GM12873 (cell line): Measurements from ENCODE around the gene KAZN.

Experiments used
- TF ChIP-seq, protein P1 (sequence below): IDR thresholded peaks from 2 replicates; pipeline ENCODE4 v1.5.1; 2012; ENCODE audit warnings: low read depth, mild to moderate bottlenecking, moderate library complexity, low read length, control low read depth; ENCODE audit not compliant: insufficient read depth; ENCODE audit errors: missing control alignments

Gene KAZN

DNA sequence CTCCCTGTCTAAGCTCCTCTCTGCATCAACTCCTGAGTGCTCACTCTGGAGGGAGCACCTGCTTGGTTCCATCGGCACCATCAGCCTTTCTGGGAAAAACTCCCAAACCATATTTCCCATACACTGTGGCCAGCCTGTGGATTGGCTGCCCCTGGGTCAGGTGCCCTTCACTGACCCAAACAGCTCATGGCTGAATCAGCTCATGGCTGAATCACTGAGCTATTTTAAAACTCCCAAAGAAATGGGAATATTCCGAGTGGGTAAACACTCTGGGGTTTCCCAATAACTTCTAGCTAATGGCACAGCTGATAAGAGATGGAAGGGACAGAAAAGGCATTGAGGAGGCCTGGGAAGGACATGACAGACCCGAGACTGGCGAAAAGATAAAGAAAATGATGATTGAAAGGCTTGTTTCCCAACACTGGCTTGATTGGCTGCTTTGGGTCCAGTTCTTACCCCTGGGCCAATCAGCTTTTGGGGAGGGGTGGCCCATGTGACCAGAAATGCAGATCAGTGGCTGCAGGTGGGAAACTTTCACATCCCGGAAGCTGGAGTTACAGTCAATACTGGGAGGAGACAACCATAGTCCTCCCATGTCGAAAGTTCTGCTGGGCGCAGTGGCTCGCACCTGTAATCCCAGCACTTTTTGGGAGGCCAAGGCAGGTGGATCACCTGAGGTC lies 37.3 kb upstream of the KAZN start:
- TF ChIP-seq, protein P1, sequence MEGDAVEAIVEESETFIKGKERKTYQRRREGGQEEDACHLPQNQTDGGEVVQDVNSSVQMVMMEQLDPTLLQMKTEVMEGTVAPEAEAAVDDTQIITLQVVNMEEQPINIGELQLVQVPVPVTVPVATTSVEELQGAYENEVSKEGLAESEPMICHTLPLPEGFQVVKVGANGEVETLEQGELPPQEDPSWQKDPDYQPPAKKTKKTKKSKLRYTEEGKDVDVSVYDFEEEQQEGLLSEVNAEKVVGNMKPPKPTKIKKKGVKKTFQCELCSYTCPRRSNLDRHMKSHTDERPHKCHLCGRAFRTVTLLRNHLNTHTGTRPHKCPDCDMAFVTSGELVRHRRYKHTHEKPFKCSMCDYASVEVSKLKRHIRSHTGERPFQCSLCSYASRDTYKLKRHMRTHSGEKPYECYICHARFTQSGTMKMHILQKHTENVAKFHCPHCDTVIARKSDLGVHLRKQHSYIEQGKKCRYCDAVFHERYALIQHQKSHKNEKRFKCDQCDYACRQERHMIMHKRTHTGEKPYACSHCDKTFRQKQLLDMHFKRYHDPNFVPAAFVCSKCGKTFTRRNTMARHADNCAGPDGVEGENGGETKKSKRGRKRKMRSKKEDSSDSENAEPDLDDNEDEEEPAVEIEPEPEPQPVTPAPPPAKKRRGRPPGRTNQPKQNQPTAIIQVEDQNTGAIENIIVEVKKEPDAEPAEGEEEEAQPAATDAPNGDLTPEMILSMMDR = no peak

DNA sequence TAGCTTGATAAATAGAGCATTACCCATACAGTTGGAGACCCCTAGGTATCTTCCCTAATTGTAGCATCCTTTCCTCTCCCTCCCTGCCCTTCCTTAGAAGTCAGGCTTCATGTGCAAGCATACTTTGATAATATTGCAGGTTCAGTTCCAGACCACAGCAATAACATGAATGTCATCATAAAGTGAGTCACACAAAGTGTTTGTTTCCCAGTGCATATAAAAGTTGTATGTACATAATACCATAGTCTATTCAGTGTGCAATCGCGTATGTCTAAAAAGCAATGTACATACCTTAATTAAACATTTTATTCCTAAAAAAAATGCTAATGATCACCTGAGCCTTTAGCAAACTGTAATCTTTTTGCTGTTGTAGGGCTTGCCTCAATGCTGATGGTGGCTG lies 33.4 kb upstream of the KAZN start:
- TF ChIP-seq, protein P1 = no peak

DNA sequence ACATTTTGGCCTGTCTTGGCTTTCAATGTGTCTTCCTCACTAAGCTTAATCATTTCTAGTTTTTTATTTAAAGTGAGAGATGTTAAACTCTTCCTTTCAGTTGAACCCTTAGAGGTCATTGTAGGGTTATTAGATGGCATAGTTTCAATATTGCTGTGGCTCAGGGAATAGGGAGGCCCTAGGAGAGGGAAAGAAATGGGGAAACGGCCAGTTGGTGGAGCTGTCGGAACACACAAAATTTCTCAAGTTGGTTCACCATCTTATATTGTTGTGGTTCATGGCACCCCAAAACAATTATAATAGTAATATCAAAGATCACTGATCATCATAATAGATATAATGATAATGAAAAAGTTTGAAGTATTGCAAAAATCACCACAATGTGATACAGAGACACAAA lies 31.4 kb upstream of the KAZN start:
- TF ChIP-seq, protein P1 = peak; percentile 13

DNA sequence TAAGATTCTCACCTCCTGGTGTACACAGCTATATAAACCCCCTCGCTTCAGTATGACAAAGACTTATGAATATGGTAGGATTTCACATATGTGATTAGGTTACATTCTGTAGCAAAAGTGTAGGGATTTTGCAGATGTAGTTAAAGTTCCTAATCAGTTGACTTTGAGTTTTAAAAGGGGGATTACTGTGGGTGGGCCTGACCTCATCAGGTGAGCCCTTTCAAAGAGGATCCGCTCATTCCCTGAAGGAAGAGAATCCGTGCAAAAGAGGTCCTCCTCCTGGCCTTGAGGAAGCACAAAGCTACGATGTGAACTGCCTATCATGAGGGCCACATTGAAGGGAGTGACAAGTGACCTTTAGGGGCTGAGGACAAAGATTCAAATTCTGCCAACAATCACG lies 30.6 kb upstream of the KAZN start:
- TF ChIP-seq, protein P1 = no peak

DNA sequence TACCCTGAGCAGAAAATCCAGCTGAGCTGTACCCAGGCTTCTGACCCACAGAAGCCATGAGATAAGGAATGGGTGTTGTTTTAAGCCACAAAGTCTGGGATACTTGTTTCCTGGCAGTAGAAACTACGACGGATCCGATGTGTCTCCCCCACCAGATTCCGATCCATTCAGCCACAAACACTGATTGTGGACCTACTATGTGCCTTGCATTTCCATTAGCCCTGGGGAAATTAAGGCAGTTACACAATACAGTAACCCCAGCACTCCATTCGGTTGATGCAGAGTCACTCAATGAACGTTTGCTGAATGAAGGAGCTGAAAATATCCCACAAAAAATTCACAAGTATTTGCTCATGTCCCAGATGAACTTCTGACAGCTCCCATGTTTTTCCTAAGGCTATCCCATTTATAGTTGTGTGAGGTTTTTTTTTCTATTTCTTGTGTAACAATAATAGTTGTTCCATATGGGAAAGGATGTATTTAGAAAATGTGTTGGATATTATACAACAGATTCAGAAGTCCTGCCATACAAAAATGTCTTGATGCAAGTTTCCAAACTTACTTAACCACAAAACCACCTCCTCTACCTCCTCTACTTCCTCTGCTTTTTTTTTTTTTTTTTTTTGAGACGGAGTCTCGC lies 29.6 kb upstream of the KAZN start:
- TF ChIP-seq, protein P1 = no peak

DNA sequence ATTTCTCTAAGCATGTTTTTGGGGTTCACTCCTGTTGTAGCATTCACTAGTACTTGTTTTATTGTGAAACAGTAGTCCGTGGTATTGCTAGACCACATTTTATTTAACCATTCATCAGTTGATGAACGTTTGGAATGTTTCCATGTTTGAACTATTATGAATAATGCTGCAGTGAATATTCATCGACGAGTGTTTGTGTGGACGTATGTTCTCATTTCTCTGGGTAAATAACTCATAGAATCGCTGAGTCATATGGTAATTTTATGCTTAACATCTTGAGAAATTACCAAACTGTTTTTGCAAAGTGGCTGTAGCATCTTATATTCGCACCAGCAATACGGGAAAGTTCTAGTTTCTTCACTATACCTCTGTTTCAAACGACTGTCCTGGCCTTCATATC lies 28.0 kb upstream of the KAZN start:
- TF ChIP-seq, protein P1 = no peak

DNA sequence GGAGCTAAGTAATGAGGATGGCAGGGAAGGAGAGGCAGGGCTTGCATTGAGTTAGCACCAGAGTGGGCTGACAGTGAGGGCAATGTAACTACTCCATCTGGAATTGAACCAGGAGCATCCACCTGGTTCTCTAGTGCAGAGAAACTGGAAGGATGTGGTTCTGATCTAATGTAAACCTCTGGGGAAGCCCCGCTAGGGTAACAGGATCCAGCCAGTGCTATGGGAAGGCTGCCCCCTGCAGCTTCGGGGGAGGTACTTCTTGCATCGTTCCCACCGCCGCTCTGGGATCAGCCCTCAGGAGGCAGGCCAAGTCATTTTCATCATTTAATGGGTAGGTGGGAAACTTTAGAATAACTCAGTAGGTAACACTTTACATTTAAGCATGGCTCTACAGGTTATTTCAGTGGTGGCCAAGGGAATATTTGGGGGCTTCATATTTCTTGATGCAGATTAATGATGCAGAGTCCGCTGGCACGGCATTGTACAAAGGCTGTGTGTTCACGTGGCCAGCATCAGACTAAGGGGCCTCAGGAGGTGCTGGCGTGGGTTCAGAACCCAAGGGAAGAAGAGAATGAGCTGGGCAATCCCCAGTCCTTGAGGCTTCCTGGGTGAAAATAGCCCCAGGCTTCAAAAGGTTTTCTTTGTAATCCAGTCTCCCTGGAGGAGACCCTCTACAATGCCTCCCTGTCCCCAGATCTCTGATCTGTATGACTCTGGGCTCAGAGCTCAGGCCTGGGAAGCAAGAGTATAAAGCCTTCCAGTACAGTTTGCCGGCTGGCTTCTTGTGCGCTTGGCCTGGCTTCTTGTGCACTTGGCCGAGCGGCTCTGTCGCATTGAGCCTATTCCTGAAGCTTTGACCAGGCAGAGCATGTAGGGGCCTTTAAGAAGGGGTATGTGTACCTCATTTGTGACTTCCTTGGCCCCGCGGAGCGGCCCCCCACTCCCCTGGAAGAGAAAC lies 26.4 kb upstream of the KAZN start:
- TF ChIP-seq, protein P1 = peak; percentile 41
